PC-9 (cell line): Measurements from ENCODE around the gene SAXO2. TPM values are rescaled to one million over a fixed set of nuclear protein-coding genes. Genes with fewer than 3 reads are reported as not detected.
"Not testable (repeated sequence)": the region's sequence is repeated elsewhere in the genome, so short reads cannot be mapped to it uniquely, and the experiment has no call there.

ENCODE experiments used
- BruUV-seq: library from RNA; stranded (reverse); fragments of 400-500 nt; replicated peaks from 2 replicates; lab custom pipeline; 2021; lab: Mats Ljungman, UMichigan
- CTCF ChIA-PET: fragments of 300-600 bp; sonication (Branson Sonifier 250); formaldehyde crosslinking; loops from one replicate; lab custom pipeline; 2022; ENCODE audit warnings: antibody characterized with exemption; lab: Charles Lee
- POLR2A ChIA-PET: fragments of 300-600 bp; sonication (Branson Sonifier 250); formaldehyde crosslinking; loops from one replicate; lab custom pipeline; 2022; ENCODE audit warnings: antibody characterized with exemption; ENCODE audit not compliant: unreplicated experiment; lab: Charles Lee
- DNase-seq, 2 experiments: peaks; one replicate each; pipeline versions ENCODE4 v3.0.0 to v3.0.0-alpha.2; 2015 to 2022; ENCODE audit warnings: mixed read lengths in 1 of 2
- H2AFZ ChIP-seq: fragments of 200-600 bp; sonication (generic); 2 replicates; pipeline ENCODE4 v1.8.1; 2017; ENCODE audit warnings: antibody characterized with exemption
- H3F3A ChIP-seq: fragments of 200-600 bp; sonication (generic); 2 replicates; pipeline ENCODE4 v1.8.1; 2017; ENCODE audit warnings: antibody characterized with exemption, mild to moderate bottlenecking, low read depth; ENCODE audit not compliant: insufficient read depth
- H3K27ac ChIP-seq: fragments of 200-600 bp; sonication (generic); 2 replicates; pipeline ENCODE4 v1.6.1; 2016; ENCODE audit warnings: mixed run types
- H3K27me3 ChIP-seq: fragments of 200-600 bp; sonication (generic); 2 replicates; pipeline ENCODE4 v1.6.1; 2016; ENCODE audit warnings: low read depth, mixed run types; ENCODE audit not compliant: insufficient read depth
- H3K36me3 ChIP-seq: fragments of 200-600 bp; sonication (generic); 2 replicates; pipeline ENCODE4 v1.6.1; 2016; ENCODE audit warnings: low read depth, mixed run types
- H3K4me1 ChIP-seq: fragments of 200-600 bp; sonication (generic); replicated peaks from 2 replicates; pipeline ENCODE4 v1.6.1; 2016; ENCODE audit warnings: mixed run types; ENCODE audit not compliant: insufficient read depth
- H3K4me2 ChIP-seq: fragments of 200-600 bp; sonication (generic); 2 replicates; pipeline ENCODE4 v1.6.1; 2017; ENCODE audit warnings: mixed run types
- H3K4me3 ChIP-seq: fragments of 200-600 bp; sonication (generic); 2 replicates; pipeline ENCODE4 v1.6.1; 2016; ENCODE audit warnings: mixed run types
- H3K79me2 ChIP-seq: fragments of 200-600 bp; sonication (generic); 2 replicates; pipeline ENCODE4 v1.6.1; 2017; ENCODE audit warnings: low read depth, mixed run types
- H3K9me2 ChIP-seq: fragments of 200-600 bp; sonication (generic); 2 replicates; pipeline ENCODE4 v1.8.1; 2017; ENCODE audit warnings: mild to moderate bottlenecking; ENCODE audit not compliant: insufficient read depth
- H3K9me3 ChIP-seq: fragments of 200-600 bp; sonication (generic); 2 replicates; pipeline ENCODE4 v1.8.1; 2016; ENCODE audit warnings: low read depth; ENCODE audit not compliant: insufficient read depth
- H4K20me1 ChIP-seq: fragments of 200-600 bp; sonication (generic); 2 replicates; pipeline ENCODE4 v1.8.1; 2017; ENCODE audit not compliant: insufficient read depth
- intact Hi-C: fragments of 100-400 bp; cut with micrococcal nuclease; formaldehyde crosslinking; loops from one replicate; pipeline ENCODE4 v1.10.0; 2022; ENCODE audit not compliant: unreplicated experiment
- total RNA-seq: library from RNA; stranded (reverse); gene quantifications from 2 replicates; pipeline ENCODE4 v1.2.3, GENCODE V29; 2021

SAXO2 gene
- total RNA-seq, 1 experiment from 2014 or later, result 1.7 TPM

- intact Hi-C loops, H3K27me3 ChIP-seq, BruUV-seq, H4K20me1 ChIP-seq, POLR2A ChIA-PET, H3K4me2 ChIP-seq, H3K4me1 ChIP-seq, H2AFZ ChIP-seq, H3F3A ChIP-seq, DNase-seq, H3K79me2 ChIP-seq, H3K9me3 ChIP-seq, CTCF ChIA-PET, H3K9me2 ChIP-seq, H3K4me3 ChIP-seq, H3K36me3 ChIP-seq, H3K27ac ChIP-seq: not testable (repeated sequence)
Observed at GRCh38 chr15:82329039-82329438, 66.4 kb downstream of the SAXO2 start.

- H3K9me2 ChIP-seq, H2AFZ ChIP-seq, H3K79me2 ChIP-seq, H3K27me3 ChIP-seq, BruUV-seq, H3K36me3 ChIP-seq, H4K20me1 ChIP-seq, POLR2A ChIA-PET, H3K4me2 ChIP-seq, H3K27ac ChIP-seq, H3K4me1 ChIP-seq, intact Hi-C loops, CTCF ChIA-PET, DNase-seq, H3K9me3 ChIP-seq, H3F3A ChIP-seq, H3K4me3 ChIP-seq: not testable (repeated sequence)
Observed at GRCh38 chr15:82330921-82331320, 68.3 kb downstream of the SAXO2 start.

- H3K27me3 ChIP-seq, H3K4me2 ChIP-seq, CTCF ChIA-PET, POLR2A ChIA-PET, H3K79me2 ChIP-seq, H3K4me1 ChIP-seq, DNase-seq, H3F3A ChIP-seq, intact Hi-C loops, H3K36me3 ChIP-seq, H3K27ac ChIP-seq, H4K20me1 ChIP-seq, H3K4me3 ChIP-seq, H3K9me2 ChIP-seq, BruUV-seq, H3K9me3 ChIP-seq, H2AFZ ChIP-seq: not testable (repeated sequence)
Observed at GRCh38 chr15:82331576-82332304, 69.1 kb downstream of the SAXO2 start.

GRCh38 chr15:82332711-82333602 is 70.3 kb downstream of the SAXO2 start:
- H3K4me2 ChIP-seq, H3K36me3 ChIP-seq, H3K27me3 ChIP-seq, intact Hi-C loops, H2AFZ ChIP-seq, H3K27ac ChIP-seq, DNase-seq, H3K9me3 ChIP-seq, CTCF ChIA-PET, H4K20me1 ChIP-seq, H3K9me2 ChIP-seq, POLR2A ChIA-PET, H3F3A ChIP-seq, H3K4me3 ChIP-seq, BruUV-seq, H3K79me2 ChIP-seq, H3K4me1 ChIP-seq: not testable (repeated sequence)

GRCh38 chr15:82333603-82334553 is 71.3 kb downstream of the SAXO2 start:
- CTCF ChIA-PET, H3K4me2 ChIP-seq, H4K20me1 ChIP-seq: not testable (repeated sequence)

More at GRCh38 chr15:82333603-82334553, 71.3 kb downstream of the SAXO2 start:
- H3F3A ChIP-seq, H3K36me3 ChIP-seq, H2AFZ ChIP-seq, H3K4me3 ChIP-seq, DNase-seq, H3K9me3 ChIP-seq, POLR2A ChIA-PET, H3K4me1 ChIP-seq, intact Hi-C loops, H3K27me3 ChIP-seq, BruUV-seq, H3K27ac ChIP-seq, H3K9me2 ChIP-seq, H3K79me2 ChIP-seq: not testable (repeated sequence)
